K562 (cell line): Measurements from ENCODE around the gene SVIP. TPM values are rescaled to one million over a fixed set of nuclear protein-coding genes. Genes with fewer than 3 reads are reported as not detected.

Source experiments
- ATAC-seq: fragments of 200-7000 bp; cut with Tn5 transposase; 3 replicates; pipeline ENCODE4 v1.9.1; 2020; ENCODE audit warnings: moderate library complexity
- BruUV-seq: library from RNA; stranded (reverse); fragments of 400-500 nt; replicated peaks from 2 replicates; lab custom pipeline; 2021; lab: Mats Ljungman, UMichigan
- CTCF ChIA-PET: fragments of 300-600 bp; formaldehyde crosslinking; extraction: SDS; loops from one replicate; lab custom pipeline; 2021; ENCODE audit warnings: low intra/inter-chr PET ratio; lab: Yijun Ruan, JAX
- POLR2A ChIA-PET: fragments of 300-600, 350-650 bp; sonication (Branson Sonifier 250); formaldehyde crosslinking; extraction: SDS; loops from one replicate; lab custom pipeline; 2021; ENCODE audit warnings: antibody characterized with exemption, inconsistent platforms; lab: Yijun Ruan, JAX
- DNase-seq, 4 experiments: peaks; one replicate each; pipeline versions ENCODE4 v3.0.0 to v3.0.0-alpha.2; 2011 to 2018; ENCODE audit warnings: low spot score in 3 of 4, mixed read lengths in 3 of 4; ENCODE audit errors: extremely low read depth in 1 of 4
- FAIRE-seq: peaks from 2 replicates; lab custom pipeline; 2011; peaks lifted over from hg19 to GRCh38; lab: Jason Lieb, UNC
- H2AFZ ChIP-seq: 2 replicates; pipeline ENCODE4 v1.6.0; 2011; ENCODE audit warnings: low read depth, low read length, control low read depth, inconsistent platforms
- H3K27ac ChIP-seq: fragments of 200-600 bp; 3 replicates; pipeline ENCODE4 v1.8.0; 2011; ENCODE audit warnings: low read depth, mild to moderate bottlenecking, control low read depth, inconsistent platforms, low read length, moderate library complexity, mixed read lengths; ENCODE audit errors: extremely low read depth
- H3K27me3 ChIP-seq, 2 experiments: fragments of 300-600 bp in 1 of 2; 2 replicates in 1 of 2; 3 replicates in 1 of 2; pipeline versions ENCODE4 v1.6.0 to v1.8.0; 2011; ENCODE audit warnings: inconsistent platforms in 2 of 2, low read length in 2 of 2, mild to moderate bottlenecking in 1 of 2, mixed read lengths in 1 of 2, moderate library complexity in 1 of 2; ENCODE audit not compliant: control insufficient read depth in 2 of 2, insufficient read depth in 2 of 2
- H3K36me3 ChIP-seq: fragments of 300-600 bp; 3 replicates; pipeline ENCODE4 v1.8.0; 2011; ENCODE audit warnings: mild to moderate bottlenecking, low read length, inconsistent platforms; ENCODE audit not compliant: control insufficient read depth, insufficient read depth
- H3K4me1 ChIP-seq, 2 experiments: fragments of 200-600 bp in 1 of 2; replicated peaks in 1 of 2; 2 replicates in 1 of 2; 3 replicates in 1 of 2; pipeline versions ENCODE4 v1.5.1 to v1.8.0; 2011; ENCODE audit warnings: inconsistent platforms in 2 of 2, low read length in 2 of 2, mild to moderate bottlenecking in 1 of 2, mixed read lengths in 1 of 2, moderate library complexity in 1 of 2; ENCODE audit not compliant: control insufficient read depth in 2 of 2, insufficient read depth in 2 of 2
- H3K4me2 ChIP-seq: 2 replicates; pipeline ENCODE4 v1.6.1; 2011; ENCODE audit warnings: low read length, control low read depth, inconsistent platforms, mixed read lengths; ENCODE audit not compliant: insufficient read depth
- H3K4me3 ChIP-seq: fragments of 200-600 bp; sonication (generic), shearing (Covaris generic); 2 replicates; pipeline ENCODE4 v1.5.1; 2016; ENCODE audit warnings: control low read depth, inconsistent platforms
- H3K79me2 ChIP-seq: fragments of 200-600 bp; 3 replicates; pipeline ENCODE4 v1.8.0; 2011; ENCODE audit warnings: low read length, inconsistent platforms; ENCODE audit not compliant: control insufficient read depth, insufficient read depth
- H3K9ac ChIP-seq, 2 experiments: 2 replicates each; pipeline versions ENCODE4 v1.6.0 to v1.6.1; 2011; ENCODE audit warnings: low read depth in 2 of 2, low read length in 2 of 2, control low read depth in 1 of 2, inconsistent platforms in 1 of 2, mild to moderate bottlenecking in 1 of 2, mixed read lengths in 1 of 2; ENCODE audit not compliant: insufficient read depth in 1 of 2
- H3K9me1 ChIP-seq: one replicate; pipeline ENCODE4 v1.6.0; 2011; ENCODE audit warnings: inconsistent platforms, mild to moderate bottlenecking, low read length, moderate library complexity; ENCODE audit not compliant: control insufficient read depth, insufficient read depth
- H3K9me3 ChIP-seq: replicated peaks from 2 replicates; pipeline ENCODE4 v1.5.1; 2011; ENCODE audit warnings: low read depth, low read length, inconsistent platforms; ENCODE audit not compliant: control insufficient read depth, insufficient read depth
- H4K20me1 ChIP-seq: replicated peaks from 2 replicates; pipeline ENCODE4 v1.6.1; 2011; ENCODE audit warnings: low read length, inconsistent platforms, mixed read lengths; ENCODE audit not compliant: control insufficient read depth, insufficient read depth
- CEBPB ChIP-seq: fragments of 450-650 bp; IDR thresholded peaks from 2 replicates; pipeline ENCODE4 v1.6.1; 2016; ENCODE audit warnings: missing genetic modification characterization, missing compliant biosample characterization
- ELK3 ChIP-seq: fragments of 450-650 bp; formaldehyde crosslinking; IDR thresholded peaks from 2 replicates; pipeline ENCODE4 v1.4.0; 2020; ENCODE audit warnings: mild to moderate bottlenecking
- GABPB2 ChIP-seq: fragments of 250-450 bp; sonication (Bioruptor Pico); conservative IDR thresholded peaks from 2 replicates; pipeline ENCODE4 v1.5.1; 2021; ENCODE audit warnings: mild to moderate bottlenecking
- MED1 ChIP-seq: sonication (generic); formaldehyde crosslinking; IDR thresholded peaks from 2 replicates; pipeline ENCODE4 v1.8.1; 2023; ENCODE audit warnings: missing genetic modification reagents, borderline replicate concordance
- NKRF ChIP-seq: fragments of 450-650 bp; IDR thresholded peaks from 2 replicates; pipeline ENCODE4 v1.6.1; 2016; ENCODE audit warnings: borderline replicate concordance
- TAF15 ChIP-seq: fragments of 200-400 bp; formaldehyde crosslinking; IDR thresholded peaks from 2 replicates; pipeline ENCODE4 v1.6.1; 2017; ENCODE audit warnings: mild to moderate bottlenecking, low read depth, low read length, moderate library complexity
- YBX1 ChIP-seq: fragments of 450-650 bp; IDR thresholded peaks from 2 replicates; pipeline ENCODE4 v1.7.1; 2016; ENCODE audit warnings: mild to moderate bottlenecking
- ZBTB7A ChIP-seq: IDR thresholded peaks from 2 replicates; pipeline ENCODE4 v1.6.1; 2011; ENCODE audit warnings: low read depth, mild to moderate bottlenecking, low read length, moderate library complexity, borderline replicate concordance; ENCODE audit not compliant: control insufficient read depth
- ZNF589 ChIP-seq: fragments of 200-800 bp; sonication (Bioruptor generic); IDR thresholded peaks from 2 replicates; pipeline ENCODE4 v1.6.1; 2016; ENCODE audit warnings: low read depth, missing genetic modification characterization, missing compliant biosample characterization
- ZNF778 ChIP-seq: fragments of 450-650 bp; formaldehyde crosslinking; IDR thresholded peaks from 2 replicates; pipeline ENCODE4 v1.4.0; 2020; ENCODE audit warnings: mild to moderate bottlenecking, moderate library complexity
- WGBS: fragments of 100-300 bp; shearing (Covaris generic); methylation state at CpG from one replicate; pipeline ENCODE4 v1.1.6; 2016; ENCODE audit warnings: low coverage, mixed read lengths; ENCODE audit not compliant: insufficient coverage; ENCODE audit errors: missing lambda C conversion rate; 5-methylcytosine and 5-hydroxymethylcytosine counted together
- in situ Hi-C: fragments of 300-500 bp; cut with MboI; formaldehyde crosslinking; loops from 4 replicates; pipeline ENCODE4 v1.15.0; 2018; ENCODE audit warnings: inconsistent platforms, mixed read lengths
- intact Hi-C: fragments of 100-400 bp; cut with micrococcal nuclease; formaldehyde crosslinking; loops from 2 replicates; pipeline ENCODE4 v1.14.2; 2022
- polyA plus RNA-seq, 8 experiments: library from polyadenylated mRNA; depleted of rRNA in 4 of 8; stranded (reverse) in 5 of 8; unstranded in 3 of 8; fragments of >200 nt; fragmentation: Nextera tagmentation in 2 of 8; fragmentation: Illumina TruSeq in 1 of 8; extraction: Ambion mirVana in 2 of 8; extraction: Trizol in 1 of 8; gene quantifications; 2 replicates each; pipeline versions ENCODE4 v1.2.1 to v1.2.3, GENCODE V29; 2011 to 2014; ENCODE audit warnings: inconsistent platforms in 1 of 8, missing spikeins in 1 of 8
- total RNA-seq, 7 experiments: library from RNA; depleted of rRNA in 6 of 7; stranded (reverse); fragments of >200 nt in 6 of 7; fragmentation: Illumina TruSeq in 2 of 7; extraction: Trizol in 2 of 7; gene quantifications; 2 replicates each; pipeline versions ENCODE4 v1.2.1 to v1.2.3, GENCODE V29; 2011 to 2021; ENCODE audit warnings: low replicate concordance in 1 of 7
- TF ChIP-seq, protein P1 (sequence below): fragments of 250-450 bp; sonication (Bioruptor Pico); IDR thresholded peaks from 2 replicates; pipeline ENCODE4 v1.4.0; 2020; ENCODE audit warnings: mild to moderate bottlenecking
- TF ChIP-seq, protein P2 (sequence below): sonication (generic); formaldehyde crosslinking; IDR thresholded peaks from 2 replicates; pipeline ENCODE4 v1.8.1; 2023; ENCODE audit warnings: mild to moderate bottlenecking, missing genetic modification reagents

The SVIP gene
- total and polyA plus RNA-seq, 9 of the 15 experiments (the other 6 are each of a cell fraction or from before 2014, with no cell fraction given): 17.9 to 62.5 (median 47.5) TPM

DNA sequence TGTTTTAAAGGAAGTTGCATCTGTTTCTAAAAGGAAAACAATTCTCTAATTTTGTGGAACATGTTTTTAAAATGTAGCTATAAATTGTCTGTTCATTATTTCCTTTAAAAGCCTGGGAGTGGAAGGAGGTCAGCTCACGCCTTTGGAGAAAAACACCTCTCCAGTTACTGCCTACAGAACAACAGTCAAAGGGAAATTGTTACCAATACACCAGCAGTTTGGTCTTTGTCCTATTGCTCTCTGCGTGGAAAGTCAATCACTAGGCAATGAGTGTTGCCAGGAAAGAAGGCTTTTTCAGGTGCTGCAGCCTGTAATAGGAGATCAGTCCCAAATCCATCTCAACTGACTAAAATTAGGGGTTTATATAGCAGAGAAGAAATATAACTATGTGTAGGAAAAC, 22.2 kb downstream of the SVIP start:
- Histone ChIP-seq H3K4me2 (no peak overlapping the region), H3K9me3 (no peaks in the 10 kb centered on the region), H3K9ac (no peak overlapping the region), H3K4me1 (no peaks in the 10 kb centered on the region), H3K79me2 (no peaks in the 10 kb centered on the region), H2AFZ (no peak overlapping the region), H3K9me1 (no peaks in the 10 kb centered on the region), H3K36me3 (no peaks in the 10 kb centered on the region), H3K27me3 (no peaks in the 10 kb centered on the region), H3K27ac (no peak overlapping the region), H3K4me3 (no peak overlapping the region), H4K20me1 (no peaks in the 10 kb centered on the region)
- no TSS peak for BruUV-seq
- DNase-seq (no peak), ATAC-seq (no peak), FAIRE-seq (no peak)
- intact Hi-C loops: no loop called here
- in situ Hi-C loops: no loop called here
- 16% methylated on average over 2 of the region's 2 CpGs for WGBS
- CTCF ChIA-PET: no interaction called here
- POLR2A ChIA-PET: no interaction called here
- TF ChIP-seq YBX1 (no peak), ZNF589 (CRISPR knock-in tag) (no peak), ZBTB7A (no peak), CEBPB (tag) (no peak), NKRF (no peak), ZNF778 (CRISPR knock-in tag) (no peak), ELK3 (no peak), TAF15 (no peak), MED1 (no peak), GABPB2 (no peak)
- TF ChIP-seq, protein P1, sequence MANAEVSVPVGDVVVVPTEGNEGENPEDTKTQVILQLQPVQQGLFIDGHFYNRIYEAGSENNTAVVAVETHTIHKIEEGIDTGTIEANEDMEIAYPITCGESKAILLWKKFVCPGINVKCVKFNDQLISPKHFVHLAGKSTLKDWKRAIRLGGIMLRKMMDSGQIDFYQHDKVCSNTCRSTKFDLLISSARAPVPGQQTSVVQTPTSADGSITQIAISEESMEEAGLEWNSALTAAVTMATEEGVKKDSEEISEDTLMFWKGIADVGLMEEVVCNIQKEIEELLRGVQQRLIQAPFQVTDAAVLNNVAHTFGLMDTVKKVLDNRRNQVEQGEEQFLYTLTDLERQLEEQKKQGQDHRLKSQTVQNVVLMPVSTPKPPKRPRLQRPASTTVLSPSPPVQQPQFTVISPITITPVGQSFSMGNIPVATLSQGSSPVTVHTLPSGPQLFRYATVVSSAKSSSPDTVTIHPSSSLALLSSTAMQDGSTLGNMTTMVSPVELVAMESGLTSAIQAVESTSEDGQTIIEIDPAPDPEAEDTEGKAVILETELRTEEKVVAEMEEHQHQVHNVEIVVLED (CRISPR knock-in tag): no peak
- TF ChIP-seq, protein P2, sequence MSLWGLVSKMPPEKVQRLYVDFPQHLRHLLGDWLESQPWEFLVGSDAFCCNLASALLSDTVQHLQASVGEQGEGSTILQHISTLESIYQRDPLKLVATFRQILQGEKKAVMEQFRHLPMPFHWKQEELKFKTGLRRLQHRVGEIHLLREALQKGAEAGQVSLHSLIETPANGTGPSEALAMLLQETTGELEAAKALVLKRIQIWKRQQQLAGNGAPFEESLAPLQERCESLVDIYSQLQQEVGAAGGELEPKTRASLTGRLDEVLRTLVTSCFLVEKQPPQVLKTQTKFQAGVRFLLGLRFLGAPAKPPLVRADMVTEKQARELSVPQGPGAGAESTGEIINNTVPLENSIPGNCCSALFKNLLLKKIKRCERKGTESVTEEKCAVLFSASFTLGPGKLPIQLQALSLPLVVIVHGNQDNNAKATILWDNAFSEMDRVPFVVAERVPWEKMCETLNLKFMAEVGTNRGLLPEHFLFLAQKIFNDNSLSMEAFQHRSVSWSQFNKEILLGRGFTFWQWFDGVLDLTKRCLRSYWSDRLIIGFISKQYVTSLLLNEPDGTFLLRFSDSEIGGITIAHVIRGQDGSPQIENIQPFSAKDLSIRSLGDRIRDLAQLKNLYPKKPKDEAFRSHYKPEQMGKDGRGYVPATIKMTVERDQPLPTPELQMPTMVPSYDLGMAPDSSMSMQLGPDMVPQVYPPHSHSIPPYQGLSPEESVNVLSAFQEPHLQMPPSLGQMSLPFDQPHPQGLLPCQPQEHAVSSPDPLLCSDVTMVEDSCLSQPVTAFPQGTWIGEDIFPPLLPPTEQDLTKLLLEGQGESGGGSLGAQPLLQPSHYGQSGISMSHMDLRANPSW (CRISPR knock-in tag): no peak
